K562 (cell line): ENCODE data around the gene NACC1. TPM values are rescaled to one million over a fixed set of nuclear protein-coding genes. Genes with fewer than 3 reads are reported as not detected.

ENCODE experiments used
- CBX5 ChIP-seq: IDR thresholded peaks from 2 replicates; pipeline ENCODE4 v1.6.1; 2014; ENCODE audit warnings: low read depth, borderline replicate concordance
- EP400 ChIP-seq: fragments of 450-650 bp; IDR thresholded peaks from 2 replicates; pipeline ENCODE4 v1.6.1; 2017; ENCODE audit warnings: antibody characterized with exemption, mild to moderate bottlenecking, moderate library complexity
- FOXK1 ChIP-seq: sonication (generic); formaldehyde crosslinking; IDR thresholded peaks from 2 replicates; pipeline ENCODE4 v1.8.0; 2022; ENCODE audit warnings: missing genetic modification reagents, mild to moderate bottlenecking, borderline replicate concordance
- HLTF ChIP-seq: fragments of 450-650 bp; IDR thresholded peaks from 2 replicates; pipeline ENCODE4 v1.6.1; 2016
- HNRNPK ChIP-seq: fragments of 200-400 bp; formaldehyde crosslinking; IDR thresholded peaks from one replicate; pipeline ENCODE4 v1.6.1; 2018; ENCODE audit warnings: mild to moderate bottlenecking, low read depth, low read length; ENCODE audit not compliant: poor library complexity, severe bottlenecking
- HSF4 ChIP-seq: fragments of 250-450 bp; sonication (Bioruptor Pico); IDR thresholded peaks from 2 replicates; pipeline ENCODE4 v2.1.2; 2022; ENCODE audit warnings: mild to moderate bottlenecking, moderate library complexity, borderline replicate concordance
- IRF2 ChIP-seq: sonication (generic); formaldehyde crosslinking; IDR thresholded peaks from 2 replicates; pipeline ENCODE4 v1.8.1; 2022; ENCODE audit warnings: mild to moderate bottlenecking, missing genetic modification reagents
- KAT8 ChIP-seq: fragments of 450-650 bp; IDR thresholded peaks from 2 replicates; pipeline ENCODE4 v1.6.1; 2016; ENCODE audit warnings: low read depth, mild to moderate bottlenecking
- MCM3 ChIP-seq: fragments of 450-650 bp; IDR thresholded peaks from 2 replicates; pipeline ENCODE4 v1.6.1; 2016
- NELFE ChIP-seq: IDR thresholded peaks from 2 replicates; pipeline ENCODE4 v1.6.1; 2011; ENCODE audit warnings: mild to moderate bottlenecking; ENCODE audit not compliant: insufficient read depth, insufficient read length
- NFIC ChIP-seq: fragments of 450-650 bp; IDR thresholded peaks from 2 replicates; pipeline ENCODE4 v1.6.1; 2017; ENCODE audit warnings: mild to moderate bottlenecking, inconsistent platforms
- NFRKB ChIP-seq: fragments of 450-650 bp; IDR thresholded peaks from 2 replicates; pipeline ENCODE4 v1.6.1; 2016; ENCODE audit warnings: low read depth
- POU5F1 ChIP-seq: fragments of 150-350 bp; IDR thresholded peaks from 2 replicates; pipeline ENCODE4 v1.6.1; 2014; ENCODE audit warnings: borderline replicate concordance, low read length, low read depth, mild to moderate bottlenecking; ENCODE audit not compliant: partially characterized antibody
- RCOR1 ChIP-seq, 2 experiments: IDR thresholded peaks; 2 replicates each; pipeline ENCODE4 v1.6.1; 2012; ENCODE audit warnings: low read depth in 2 of 2, low read length in 2 of 2, borderline replicate concordance in 1 of 2, improper control_type of control experiment in 1 of 2
- SRSF1 ChIP-seq: fragments of 200-400 bp; formaldehyde crosslinking; IDR thresholded peaks from 2 replicates; pipeline ENCODE4 v1.6.1; 2017; ENCODE audit warnings: mild to moderate bottlenecking, low read depth, low read length, moderate library complexity
- SRSF3 ChIP-seq: fragments of 200-400 bp; formaldehyde crosslinking; IDR thresholded peaks from 2 replicates; pipeline ENCODE4 v1.6.1; 2016; ENCODE audit warnings: mild to moderate bottlenecking, low read length, moderate library complexity; ENCODE audit not compliant: insufficient read depth
- TAL1 ChIP-seq: fragments of 450-650 bp; IDR thresholded peaks from 2 replicates; pipeline ENCODE4 v1.6.1; 2016; ENCODE audit warnings: mild to moderate bottlenecking
- TCF3 ChIP-seq: sonication (generic); formaldehyde crosslinking; IDR thresholded peaks from 2 replicates; pipeline ENCODE4 v1.4.0; 2020; ENCODE audit warnings: mild to moderate bottlenecking, missing genetic modification reagents
- TCFL5 ChIP-seq: fragments of 250-450 bp; sonication (Bioruptor Pico); conservative IDR thresholded peaks from 2 replicates; pipeline ENCODE4 v1.6.1; 2021; ENCODE audit warnings: mild to moderate bottlenecking, moderate library complexity, matching md5 sums
- ZBTB17 ChIP-seq: fragments of 450-650 bp; formaldehyde crosslinking; IDR thresholded peaks from 2 replicates; pipeline ENCODE4 v1.4.0; 2020; ENCODE audit warnings: mild to moderate bottlenecking
- ZFP30 ChIP-seq: fragments of 250-450 bp; sonication (Bioruptor Pico); IDR thresholded peaks from 2 replicates; pipeline ENCODE4 v1.8.0; 2022; ENCODE audit warnings: moderate library complexity, mild to moderate bottlenecking, inconsistent platforms, borderline replicate concordance
- ZNF12 ChIP-seq: sonication (generic); formaldehyde crosslinking; IDR thresholded peaks from 2 replicates; pipeline ENCODE4 v1.4.0; 2020; ENCODE audit warnings: mild to moderate bottlenecking, missing genetic modification reagents
- ZNF212 ChIP-seq: fragments of 450-650 bp; formaldehyde crosslinking; IDR thresholded peaks from 2 replicates; pipeline ENCODE4 v1.4.0; 2020; ENCODE audit warnings: mild to moderate bottlenecking
- ZNF232 ChIP-seq: sonication (generic); formaldehyde crosslinking; IDR thresholded peaks from 2 replicates; pipeline ENCODE4 v1.8.0; 2022; ENCODE audit warnings: mild to moderate bottlenecking, missing genetic modification reagents
- ZNF324 ChIP-seq: fragments of 250-450 bp; sonication (Bioruptor Pico); IDR thresholded peaks from 2 replicates; pipeline ENCODE4 v1.4.0; 2020; ENCODE audit warnings: mild to moderate bottlenecking
- polyA plus RNA-seq, 8 experiments: library from polyadenylated mRNA; depleted of rRNA in 4 of 8; stranded (reverse) in 5 of 8; unstranded in 3 of 8; fragments of >200 nt; fragmentation: Nextera tagmentation in 2 of 8; fragmentation: Illumina TruSeq in 1 of 8; extraction: Ambion mirVana in 2 of 8; extraction: Trizol in 1 of 8; gene quantifications; 2 replicates each; pipeline versions ENCODE4 v1.2.1 to v1.2.3, GENCODE V29; 2011 to 2014; ENCODE audit warnings: inconsistent platforms in 1 of 8, missing spikeins in 1 of 8
- total RNA-seq, 7 experiments: library from RNA; depleted of rRNA in 6 of 7; stranded (reverse); fragments of >200 nt in 6 of 7; fragmentation: Illumina TruSeq in 2 of 7; extraction: Trizol in 2 of 7; gene quantifications; 2 replicates each; pipeline versions ENCODE4 v1.2.1 to v1.2.3, GENCODE V29; 2011 to 2021; ENCODE audit warnings: low replicate concordance in 1 of 7
- TF ChIP-seq, protein P1 (sequence below), 2 experiments: fragments of 450-650 bp in 1 of 2; sonication (generic) in 1 of 2; formaldehyde crosslinking in 1 of 2; IDR thresholded peaks in 1 of 2; conservative IDR thresholded peaks in 1 of 2; 2 replicates each; pipeline versions ENCODE4 v1.6.1 to v1.8.1; 2016 to 2023; ENCODE audit warnings: mild to moderate bottlenecking in 2 of 2, moderate library complexity in 2 of 2, inconsistent platforms in 1 of 2, missing genetic modification reagents in 1 of 2

The NACC1 gene
- total and polyA plus RNA-seq, 9 of the 15 experiments (the other 6 are each of a cell fraction or from before 2014, with no cell fraction given) = 0.04 to 96.6 (median 25.8) TPM

DNA sequence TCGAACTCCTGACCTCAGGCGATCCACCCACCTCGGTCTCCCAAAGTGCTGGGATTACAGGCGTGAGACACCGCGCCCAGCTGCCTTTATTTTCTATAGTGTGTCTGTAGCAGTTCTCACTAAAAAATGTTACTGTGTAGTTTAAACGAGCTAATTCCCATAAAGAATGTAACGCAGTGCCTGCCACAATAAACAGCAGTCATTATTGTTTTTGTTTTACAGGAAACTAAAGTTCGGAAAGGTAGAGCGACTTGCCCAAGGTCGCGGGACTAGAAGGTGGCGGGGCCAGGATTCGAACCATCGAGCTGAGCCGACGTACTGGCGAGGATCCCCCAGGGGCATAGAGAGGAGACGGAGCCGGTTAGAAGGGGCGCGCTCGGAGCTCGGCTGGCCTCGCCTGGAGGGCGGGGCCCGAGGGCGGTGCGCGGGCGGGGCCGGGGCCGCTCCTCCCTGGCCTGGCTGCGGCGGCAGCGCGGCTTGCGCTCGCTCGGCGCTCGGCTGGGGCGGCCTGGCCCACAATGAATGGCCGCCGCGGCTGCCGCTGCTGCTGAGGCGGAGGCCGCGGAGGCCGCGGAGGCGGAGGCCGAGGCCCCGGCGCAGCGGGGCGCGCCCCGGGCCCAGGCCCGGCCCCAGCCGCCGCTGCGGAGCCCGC is at the start of gene NACC1 (continued):
- TF ChIP-seq TCFL5 (CRISPR knock-in tag) (no peak), ZNF12 (no peak), ZNF232 (CRISPR knock-in tag) (no peak), FOXK1 (CRISPR knock-in tag) (no peak), HLTF (no peak), TAL1 (no peak), POU5F1 (no peak), HNRNPK (no peak), ZNF324 (no peak), KAT8 (no peak), NFRKB (no peak), NELFE (no peak), ZFP30 (CRISPR knock-in tag) (no peak), HSF4 (no peak), CBX5 (no peak), RCOR1 (IDR thresholded peaks at IDR 0.05; ENCODE audit: borderline replicate concordance in 1 of 2, low read depth in 2 of 2, low read length in 2 of 2) (peak in 1 of 2 experiments; percentile 79; a peak in 2 of 4 replicates), EP400 (no peak), ZNF212 (no peak), MCM3 (no peak), IRF2 (CRISPR knock-in tag) (no peak), TCF3 (CRISPR knock-in tag) (no peak), NFIC (no peak), SRSF1 (no peak), ZBTB17 (peak; percentile 99), SRSF3 (no peak)
- TF ChIP-seq, protein P1, sequence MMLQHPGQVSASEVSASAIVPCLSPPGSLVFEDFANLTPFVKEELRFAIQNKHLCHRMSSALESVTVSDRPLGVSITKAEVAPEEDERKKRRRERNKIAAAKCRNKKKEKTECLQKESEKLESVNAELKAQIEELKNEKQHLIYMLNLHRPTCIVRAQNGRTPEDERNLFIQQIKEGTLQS (IDR thresholded peaks at IDR 0.05) = no peak
- TF ChIP-seq, protein P1 (CRISPR knock-in tag; conservative IDR thresholded peaks at IDR 0.05) = no peak
